ENCODE measurements around the gene ZNF101.
A peak's percentile ranks its signal among the peaks of the same experiment; 100 is the strongest.

ZNF101 gene

GRCh38 chr19:19711934-19712828 is 43.5 kb downstream of the ZNF101 start:
- no peak for DNase-seq

GRCh38 chr19:19719798-19720197 is 51.2 kb downstream of the ZNF101 start:
- no peak for DNase-seq

- DNase-seq = no peak
Observed at GRCh38 chr19:19721896-19722295, 53.3 kb downstream of the ZNF101 start.

GRCh38 chr19:19732579-19733501 is 64.2 kb downstream of the ZNF101 start, which contains the start of gene ZNF14:
Gene ZNF14 (minus strand): TSS chr19:19733112. CDS start chr19:19732958, 154 bp downstream.
- peak; percentile 92 for DNase-seq

Data from inflammatory macrophage treated with lipopolysaccharide for 4 hours (primary cell).